Neuron (in vitro differentiated cells): ENCODE results near the gene GRM3.

Experiments used
- H2AFZ ChIP-seq: one replicate; pipeline ENCODE4 v1.6.1; 2013; ENCODE audit warnings: low read depth, mild to moderate bottlenecking, inconsistent platforms, low read length, moderate library complexity
- H3K27me3 ChIP-seq: one replicate; pipeline ENCODE4 v1.6.1; 2013; ENCODE audit warnings: low read length; ENCODE audit not compliant: insufficient read depth
- H3K36me3 ChIP-seq: one replicate; pipeline ENCODE4 v1.6.1; 2013; ENCODE audit warnings: low read length; ENCODE audit not compliant: insufficient read depth
- H3K4me1 ChIP-seq: one replicate; pipeline ENCODE4 v1.6.1; 2013; ENCODE audit warnings: low read length; ENCODE audit not compliant: insufficient read depth
- H3K4me3 ChIP-seq: 2 replicates; pipeline ENCODE4 v1.5.1; 2013; ENCODE audit warnings: mild to moderate bottlenecking, low read length, moderate library complexity
- H3K9me3 ChIP-seq: one replicate; pipeline ENCODE4 v1.6.1; 2013; ENCODE audit warnings: low read length

The GRM3 gene

DNA sequence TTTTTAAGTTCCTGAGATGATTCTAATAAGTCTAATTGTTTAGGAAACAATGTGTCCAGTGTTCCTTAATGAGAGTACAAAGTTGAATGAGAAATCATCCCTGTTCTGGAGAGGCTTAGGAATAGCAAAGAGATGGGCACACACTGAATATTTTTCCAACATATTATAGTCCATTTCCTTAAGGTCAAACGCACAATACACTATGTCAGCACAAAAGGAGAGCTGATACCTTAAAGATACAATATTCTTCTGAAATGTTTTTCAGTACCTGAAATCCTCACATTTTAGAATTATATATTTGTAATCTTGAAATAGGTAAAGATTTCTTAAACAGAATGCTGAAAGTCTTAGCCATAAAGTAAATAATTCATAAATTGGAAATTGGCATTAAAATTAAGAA, 183.2 kb downstream of the GRM3 start:
- no peak overlapping the region for H2AFZ ChIP-seq
- H3K4me3 ChIP-seq, result no peak overlapping the region
- H3K36me3 ChIP-seq, result no peaks in the 10 kb centered on the region
- no peaks in the 10 kb centered on the region for H3K9me3 ChIP-seq
- peaks cover 16% of the 10 kb centered on the region for H3K4me1 ChIP-seq
- no peaks in the 10 kb centered on the region for H3K27me3 ChIP-seq

DNA sequence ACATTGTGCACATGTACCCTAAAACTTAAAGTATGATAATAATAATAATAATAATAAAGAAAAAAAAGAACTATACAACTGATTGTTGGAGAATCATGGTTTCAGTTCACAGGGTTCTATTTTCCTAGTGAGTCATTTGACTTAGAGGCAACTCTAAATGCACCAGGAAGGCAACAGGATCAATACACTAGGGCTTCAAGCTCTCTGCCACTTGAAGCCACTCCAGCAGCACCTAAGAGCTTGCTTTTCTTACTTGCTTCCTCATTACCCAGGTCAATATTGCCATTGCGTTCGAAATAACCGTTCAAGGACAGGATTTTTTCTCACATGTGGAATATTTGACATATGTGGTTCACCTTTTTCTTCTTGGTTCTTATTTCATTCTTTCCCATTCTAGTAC, 189.7 kb downstream of the GRM3 start:
- Histone ChIP-seq H3K4me3 (no peak overlapping the region), H3K4me1 (no peaks in the 10 kb centered on the region), H3K27me3 (no peaks in the 10 kb centered on the region), H2AFZ (no peak overlapping the region), H3K36me3 (no peaks in the 10 kb centered on the region), H3K9me3 (no peaks in the 10 kb centered on the region)

DNA sequence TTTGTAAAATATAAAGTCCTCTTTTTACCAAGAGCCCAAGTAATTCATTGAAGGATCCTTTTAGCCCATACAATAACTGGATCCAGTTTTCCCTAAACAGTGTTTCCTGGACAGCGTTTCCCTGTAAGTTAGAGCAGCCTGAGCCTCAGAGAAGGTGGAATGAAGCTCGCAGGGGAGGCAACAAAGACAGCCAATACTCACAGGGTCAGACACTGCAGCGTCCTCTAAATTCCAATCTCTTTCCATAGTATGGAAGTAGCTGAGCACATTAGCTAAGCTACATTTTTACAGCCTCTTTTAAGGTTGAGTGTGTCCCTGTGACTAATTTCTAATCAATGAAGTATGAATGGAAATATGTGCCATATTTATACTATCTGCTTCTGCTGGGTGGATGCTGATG, 193.5 kb downstream of the GRM3 start:
- Histone ChIP-seq H3K4me3 (no peak overlapping the region), H3K9me3 (no peaks in the 10 kb centered on the region), H2AFZ (no peak overlapping the region), H3K27me3 (no peaks in the 10 kb centered on the region), H3K4me1 (no peaks in the 10 kb centered on the region), H3K36me3 (no peaks in the 10 kb centered on the region)

DNA sequence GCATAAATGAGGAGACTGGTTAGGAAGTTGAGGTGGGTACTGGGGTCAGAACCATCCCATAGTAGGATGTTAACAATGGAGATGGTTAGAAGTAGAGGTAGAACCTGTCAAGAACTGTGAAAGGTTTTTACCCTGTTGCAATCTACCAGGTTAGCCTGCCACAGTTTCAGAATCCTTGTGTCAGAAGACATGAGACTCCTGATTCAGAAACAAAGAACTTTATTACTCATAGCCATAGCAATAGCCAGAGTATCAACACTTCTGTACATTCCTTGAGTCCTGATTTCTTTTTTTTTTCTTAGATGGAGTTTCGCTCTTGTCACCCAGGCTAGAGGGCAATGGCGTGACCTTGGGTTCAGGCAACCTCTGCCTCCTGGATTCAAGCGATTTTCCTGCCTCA, 200.9 kb downstream of the GRM3 start:
- Histone ChIP-seq H3K4me1 (no peaks in the 10 kb centered on the region), H3K27me3 (no peaks in the 10 kb centered on the region), H3K36me3 (no peaks in the 10 kb centered on the region), H3K4me3 (no peak overlapping the region), H3K9me3 (no peaks in the 10 kb centered on the region), H2AFZ (no peak overlapping the region)

DNA sequence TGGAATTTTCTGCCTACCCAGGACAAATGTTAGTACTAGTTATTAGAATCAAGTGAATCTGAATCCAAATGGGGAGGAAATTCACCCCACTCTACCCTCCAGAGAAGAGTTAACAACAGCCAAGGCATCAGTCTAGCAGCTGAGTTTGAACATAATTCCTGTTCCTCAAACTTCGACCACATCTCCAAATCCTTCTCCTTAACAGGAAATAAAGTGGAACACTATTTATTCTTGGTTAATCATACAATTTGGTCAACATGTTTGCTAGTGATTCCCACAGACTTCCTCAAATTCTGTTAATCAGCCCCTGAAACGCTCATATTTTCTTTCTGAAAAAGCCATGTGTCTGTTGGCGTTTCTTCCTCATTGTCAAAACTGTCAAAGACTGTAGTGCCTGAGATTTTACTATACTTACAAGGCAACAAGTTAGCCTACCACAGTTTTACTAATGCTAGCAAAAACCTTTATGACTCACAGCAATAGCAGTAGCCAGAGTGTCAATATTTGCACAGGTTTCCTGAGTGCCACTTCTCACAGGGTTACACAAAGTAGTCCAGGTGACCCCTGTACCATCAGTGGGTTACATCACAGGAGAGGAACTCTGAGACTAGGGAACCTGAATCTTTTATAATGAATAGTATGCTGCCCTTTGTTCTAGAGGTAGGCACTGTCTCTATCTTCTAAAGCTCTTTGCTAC, 202.9 kb downstream of the GRM3 start:
- H3K4me1 ChIP-seq, result no peaks in the 10 kb centered on the region

DNA sequence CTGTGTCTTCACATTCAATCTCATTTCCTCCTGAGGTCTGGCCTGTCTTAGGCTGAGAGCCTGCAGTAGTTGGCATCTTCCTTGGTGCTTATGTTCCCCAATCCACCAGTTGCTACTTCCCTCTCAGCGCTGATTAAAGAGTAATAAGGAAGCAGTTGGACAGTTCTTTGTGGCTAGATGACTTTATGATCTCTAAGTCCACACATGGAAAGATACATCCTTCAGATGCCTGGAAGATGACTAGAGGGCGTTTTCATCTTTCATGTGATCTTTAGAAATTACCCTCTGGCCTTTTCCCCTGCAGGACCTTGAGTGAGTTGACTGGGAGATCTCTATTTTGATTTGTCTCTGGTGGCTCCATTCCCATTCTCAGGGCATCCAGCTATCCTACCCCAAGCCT, 204.5 kb downstream of the GRM3 start:
- no peaks in the 10 kb centered on the region for H3K4me1 ChIP-seq
- no peaks in the 10 kb centered on the region for H3K9me3 ChIP-seq
- no peak overlapping the region for H2AFZ ChIP-seq
- H3K27me3 ChIP-seq, result no peaks in the 10 kb centered on the region
- H3K4me3 ChIP-seq, result no peak overlapping the region
- peaks cover 2% of the 10 kb centered on the region for H3K36me3 ChIP-seq

More for the DNA sequence above, 202.9 kb downstream of the GRM3 start:
- no peaks in the 10 kb centered on the region for H3K9me3 ChIP-seq
- no peak overlapping the region for H3K4me3 ChIP-seq
- no peak overlapping the region for H2AFZ ChIP-seq
- no peaks in the 10 kb centered on the region for H3K36me3 ChIP-seq
- H3K27me3 ChIP-seq, result no peaks in the 10 kb centered on the region

DNA sequence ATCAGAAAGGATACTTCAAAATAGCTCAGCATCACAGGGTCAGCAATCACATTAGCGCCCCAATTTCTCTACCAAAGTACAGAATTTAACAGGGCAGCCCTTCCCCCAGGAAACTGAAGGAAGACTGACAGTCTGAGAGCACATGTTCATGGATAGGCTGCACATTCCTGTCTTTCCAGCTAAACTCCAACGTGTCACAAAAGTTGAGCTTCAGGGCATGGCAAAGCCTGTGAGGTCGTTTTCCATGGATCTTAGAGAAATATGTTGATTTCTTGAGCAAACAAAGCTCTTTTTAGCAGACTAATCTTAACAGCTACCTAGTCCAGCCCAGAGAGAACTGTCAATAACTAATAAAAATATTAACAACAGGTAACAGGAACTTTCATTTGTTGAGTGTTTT, 207.9 kb downstream of the GRM3 start:
- Histone ChIP-seq H3K27me3 (no peaks in the 10 kb centered on the region), H3K4me1 (no peaks in the 10 kb centered on the region), H2AFZ (no peak overlapping the region), H3K4me3 (no peak overlapping the region), H3K9me3 (no peaks in the 10 kb centered on the region), H3K36me3 (peaks cover 2% of the 10 kb centered on the region)

DNA sequence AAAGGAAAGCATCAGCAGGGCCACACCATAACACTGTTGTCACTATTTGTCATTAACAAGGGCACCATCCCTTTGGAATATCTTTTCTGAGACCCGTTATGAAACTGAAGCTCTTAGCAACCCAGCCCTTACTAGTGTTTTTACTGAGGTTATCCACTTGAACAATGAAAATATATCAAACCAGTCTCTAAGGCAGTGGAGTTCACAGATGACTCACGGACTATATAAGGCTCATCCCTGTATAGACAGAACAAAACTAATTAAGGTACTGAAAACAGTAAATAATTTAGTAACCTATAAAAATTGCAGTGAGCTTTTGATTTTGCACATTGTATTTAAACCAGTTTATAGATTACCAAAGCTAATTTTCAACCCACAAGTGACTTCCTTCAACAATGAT, 219.7 kb downstream of the GRM3 start:
- Histone ChIP-seq H3K4me1 (no peaks in the 10 kb centered on the region), H3K27me3 (no peaks in the 10 kb centered on the region), H3K9me3 (peaks cover 2% of the 10 kb centered on the region), H3K36me3 (no peaks in the 10 kb centered on the region), H2AFZ (no peak overlapping the region), H3K4me3 (no peak overlapping the region)

DNA sequence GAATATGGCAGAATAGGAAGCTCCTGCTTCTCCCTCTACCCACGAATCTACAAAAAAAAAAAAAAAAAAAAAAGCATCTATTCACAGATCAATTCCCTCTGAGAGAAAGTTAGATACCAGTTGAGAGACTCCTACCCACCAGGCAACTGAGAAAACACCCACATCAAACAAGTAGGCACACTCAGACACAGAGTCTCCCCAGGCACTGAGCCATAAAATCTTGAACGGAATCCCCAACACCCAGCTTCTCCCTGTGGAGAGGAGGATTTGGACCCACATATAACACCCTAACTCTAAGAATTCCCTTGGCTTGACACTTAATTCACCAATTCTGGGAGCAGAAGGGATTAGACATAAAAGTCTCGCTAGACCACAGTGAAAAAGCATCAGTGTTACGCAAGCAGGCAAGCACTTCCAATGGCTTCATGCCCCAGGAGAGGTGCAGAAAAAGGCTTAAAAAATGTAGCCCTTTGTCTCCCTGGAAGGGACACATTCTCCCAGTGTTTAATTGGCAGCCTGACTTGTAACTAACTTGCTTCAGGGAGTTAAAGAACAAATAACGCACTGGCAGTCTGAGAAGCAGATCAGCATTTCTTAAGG, 223.6 kb downstream of the GRM3 start:
- peaks cover 4% of the 10 kb centered on the region for H3K9me3 ChIP-seq
- H3K36me3 ChIP-seq, result no peaks in the 10 kb centered on the region
- no peaks in the 10 kb centered on the region for H3K27me3 ChIP-seq
- H3K4me3 ChIP-seq, result no peak overlapping the region
- no peaks in the 10 kb centered on the region for H3K4me1 ChIP-seq
- no peak overlapping the region for H2AFZ ChIP-seq

DNA sequence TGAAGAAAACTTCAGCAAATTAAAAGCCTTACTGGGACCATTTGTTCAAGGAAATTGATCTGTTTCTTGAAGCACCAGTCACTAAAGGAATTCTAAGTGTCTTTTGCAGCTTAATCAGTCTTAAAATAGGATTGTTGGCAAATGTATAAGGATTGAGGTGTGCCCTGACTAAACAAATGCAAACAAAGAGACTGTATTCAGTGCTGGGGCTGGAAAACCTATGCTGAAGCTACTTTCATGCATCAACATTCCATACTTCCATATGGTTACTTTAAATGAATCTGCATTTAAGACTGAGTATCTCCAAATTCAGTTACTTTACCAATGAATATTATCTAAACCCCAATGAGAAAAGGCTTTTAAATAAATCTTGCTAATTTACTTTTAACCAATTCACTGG, 232.4 kb downstream of the GRM3 start:
- Histone ChIP-seq H2AFZ (no peak overlapping the region), H3K4me1 (no peaks in the 10 kb centered on the region), H3K27me3 (no peaks in the 10 kb centered on the region), H3K9me3 (peaks cover 2% of the 10 kb centered on the region), H3K36me3 (peaks cover 3% of the 10 kb centered on the region), H3K4me3 (no peak overlapping the region)

DNA sequence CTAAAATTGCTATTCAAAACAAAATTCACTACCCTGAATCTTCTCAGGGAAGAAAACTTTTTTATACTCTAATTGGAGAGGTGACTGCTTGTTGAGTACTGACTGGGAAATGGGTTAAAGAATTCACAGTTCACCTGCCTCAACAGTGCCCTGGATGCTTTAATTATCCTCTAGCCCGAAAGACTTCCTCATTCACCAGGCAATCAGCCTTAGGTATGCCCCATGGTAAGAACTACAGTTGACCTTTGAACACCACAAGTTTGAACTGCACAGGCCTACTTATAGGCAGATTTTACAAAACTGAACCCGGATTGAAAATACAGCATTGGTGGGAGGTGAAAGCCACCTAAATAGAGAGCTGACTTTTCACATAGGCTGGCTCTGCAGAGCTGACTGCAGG, 240.4 kb downstream of the GRM3 start:
- no peaks in the 10 kb centered on the region for H3K27me3 ChIP-seq
- no peaks in the 10 kb centered on the region for H3K9me3 ChIP-seq
- H3K4me3 ChIP-seq, result no peak overlapping the region
- no peak overlapping the region for H2AFZ ChIP-seq
- no peaks in the 10 kb centered on the region for H3K4me1 ChIP-seq
- H3K36me3 ChIP-seq, result peaks cover 8% of the 10 kb centered on the region

DNA sequence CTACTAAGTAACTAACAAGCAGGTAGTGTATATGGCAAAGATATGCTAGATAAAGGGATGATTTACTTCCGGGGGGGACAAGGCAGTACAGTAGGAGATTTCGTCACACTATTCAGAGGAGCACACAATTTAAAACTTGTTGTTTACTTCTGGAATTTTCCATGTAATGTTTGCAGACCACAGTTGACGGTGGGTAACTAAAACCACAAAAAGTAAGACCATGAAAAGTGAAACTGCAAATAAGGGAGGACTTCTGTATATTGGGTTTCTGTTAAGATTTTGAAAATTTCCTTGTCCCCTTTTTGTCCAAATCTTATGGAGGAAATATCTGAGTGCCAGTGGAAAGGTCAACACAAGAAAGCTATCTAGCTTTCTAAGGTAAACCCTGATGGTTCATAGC, 245.8 kb downstream of the GRM3 start:
- no peaks in the 10 kb centered on the region for H3K9me3 ChIP-seq
- H2AFZ ChIP-seq, result no peak overlapping the region
- H3K4me3 ChIP-seq, result no peak overlapping the region
- no peaks in the 10 kb centered on the region for H3K27me3 ChIP-seq
- peaks cover 11% of the 10 kb centered on the region for H3K36me3 ChIP-seq
- no peaks in the 10 kb centered on the region for H3K4me1 ChIP-seq

DNA sequence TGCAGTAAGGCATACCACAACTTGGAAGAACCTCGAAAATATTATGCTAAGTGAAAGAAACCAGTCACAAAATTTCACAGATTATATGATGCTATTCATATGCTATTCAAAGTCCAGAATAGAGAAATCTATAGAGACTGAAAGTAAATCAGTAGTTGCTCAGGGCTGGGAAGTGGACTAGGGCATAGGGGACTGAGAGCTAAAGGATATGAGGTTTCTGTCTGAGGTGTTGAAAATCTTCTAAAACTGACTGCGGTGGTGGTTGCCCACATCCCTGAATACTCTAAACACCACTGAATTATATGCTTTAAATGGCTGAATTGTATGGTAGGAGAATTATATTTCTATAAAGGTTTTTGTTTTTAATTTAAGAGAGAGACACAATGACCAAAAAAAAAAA, 254.5 kb downstream of the GRM3 start:
- Histone ChIP-seq H3K36me3 (peaks cover 9% of the 10 kb centered on the region), H3K4me3 (no peak overlapping the region), H3K27me3 (no peaks in the 10 kb centered on the region), H3K4me1 (no peaks in the 10 kb centered on the region), H2AFZ (no peak overlapping the region), H3K9me3 (no peaks in the 10 kb centered on the region)

DNA sequence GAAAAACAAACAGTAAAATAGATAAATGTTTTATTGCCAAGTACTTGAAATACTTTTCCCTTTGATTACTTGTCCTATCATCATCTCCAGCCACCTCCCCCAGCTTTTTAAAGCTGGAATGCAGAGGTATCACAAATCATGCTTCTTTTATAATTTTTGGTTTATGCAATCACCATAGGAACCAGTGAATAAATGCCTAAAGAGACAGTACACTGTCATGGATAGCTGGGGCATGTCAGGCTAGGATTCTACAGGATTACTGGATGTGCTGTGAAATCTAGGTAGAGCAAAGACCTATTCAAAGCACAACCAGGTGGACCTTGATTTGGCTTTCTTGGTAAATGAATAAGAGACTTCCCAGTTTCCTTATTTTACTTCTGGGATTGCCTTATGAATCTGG, 257.2 kb downstream of the GRM3 start:
- no peaks in the 10 kb centered on the region for H3K9me3 ChIP-seq
- H3K4me1 ChIP-seq, result no peaks in the 10 kb centered on the region
- peaks cover 10% of the 10 kb centered on the region for H3K36me3 ChIP-seq

More for the DNA sequence above, 257.2 kb downstream of the GRM3 start:
- Histone ChIP-seq H3K4me3 (no peak overlapping the region), H2AFZ (no peak overlapping the region), H3K27me3 (no peaks in the 10 kb centered on the region)
